SIG-M5 treated with dmso at 0.1 percent for 504 hours (cell line): ENCODE measurements around the gene KCNB1.
"Not testable (repeated sequence)": the region's sequence is repeated elsewhere in the genome, so short reads cannot be mapped to it uniquely, and the experiment has no call there.

ENCODE experiments used
- DNase-seq: peaks from one replicate; lab custom pipeline; 2025; ENCODE audit not compliant: unreplicated experiment; lab: John Stamatoyannopoulos, UW

KCNB1 gene

GRCh38 chr20:49412254-49412653 is 70.2 kb downstream of the KCNB1 start:
- DNase-seq: no peak

GRCh38 chr20:49411221-49411925 is 71.1 kb downstream of the KCNB1 start:
- no peak for DNase-seq

DNA sequence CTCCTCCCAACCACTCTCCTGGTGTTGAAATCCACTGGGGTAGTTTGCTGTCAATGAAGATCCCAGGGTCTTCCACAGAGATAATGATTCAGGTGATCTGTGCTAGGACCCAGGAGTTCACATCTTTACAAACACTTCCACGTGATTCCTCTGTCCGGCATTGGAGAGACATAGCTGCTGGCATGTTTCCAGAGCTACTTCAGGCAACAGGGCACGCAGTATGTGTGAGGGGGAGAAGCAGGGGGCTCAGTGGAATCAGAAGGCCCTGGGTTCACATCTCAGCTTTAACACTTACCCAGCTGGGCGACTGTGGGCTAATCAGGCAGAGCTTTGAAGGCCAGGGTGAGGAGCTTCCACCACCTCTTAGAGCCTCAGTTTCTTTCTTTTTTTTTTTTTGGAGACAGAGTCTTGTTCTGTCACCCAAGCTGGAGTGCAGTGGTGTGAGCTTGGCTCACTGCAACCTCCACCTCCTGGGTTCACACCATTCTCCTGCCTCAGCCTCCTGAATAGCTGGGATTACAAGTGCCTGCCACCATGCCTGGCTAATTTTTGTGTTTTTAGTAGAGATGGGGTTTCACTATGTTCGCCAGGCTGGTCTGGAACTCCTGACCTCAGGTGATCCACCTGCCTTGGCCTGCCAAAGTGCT is 72.4 kb downstream of the KCNB1 start:
- not testable (repeated sequence) for DNase-seq

- no peak for DNase-seq
Measured at GRCh38 chr20:49409302-49409974, 73.0 kb downstream of the KCNB1 start.

DNA sequence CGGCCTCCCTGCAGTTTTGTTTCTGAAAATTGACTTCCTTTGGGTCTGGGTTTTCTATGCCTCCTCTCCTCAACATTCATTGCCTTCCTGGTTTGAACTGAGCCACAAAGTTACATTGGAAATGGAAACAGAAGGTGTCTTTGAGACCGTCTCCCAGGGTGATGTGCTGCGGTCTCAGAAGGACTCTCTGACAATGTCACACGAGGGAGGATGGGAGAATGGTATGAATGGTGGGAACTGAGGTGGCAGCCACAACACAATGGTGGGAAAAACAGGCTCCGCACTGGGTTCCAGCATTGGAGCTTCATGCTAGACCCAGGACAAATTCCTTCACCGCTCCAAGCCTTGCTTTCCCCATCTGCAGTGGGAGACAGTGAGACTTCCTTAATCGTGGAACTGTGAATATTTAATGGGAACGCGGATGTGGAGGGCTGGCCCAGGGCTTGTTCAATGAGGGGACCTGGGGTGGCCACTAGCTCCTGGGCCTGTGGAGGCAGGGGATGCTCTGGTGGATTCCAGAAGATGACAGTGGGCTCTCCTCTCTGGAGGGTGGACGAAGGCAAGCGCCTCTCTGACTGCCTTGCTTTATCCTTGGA is 73.9 kb downstream of the KCNB1 start:
- no peak for DNase-seq

DNA sequence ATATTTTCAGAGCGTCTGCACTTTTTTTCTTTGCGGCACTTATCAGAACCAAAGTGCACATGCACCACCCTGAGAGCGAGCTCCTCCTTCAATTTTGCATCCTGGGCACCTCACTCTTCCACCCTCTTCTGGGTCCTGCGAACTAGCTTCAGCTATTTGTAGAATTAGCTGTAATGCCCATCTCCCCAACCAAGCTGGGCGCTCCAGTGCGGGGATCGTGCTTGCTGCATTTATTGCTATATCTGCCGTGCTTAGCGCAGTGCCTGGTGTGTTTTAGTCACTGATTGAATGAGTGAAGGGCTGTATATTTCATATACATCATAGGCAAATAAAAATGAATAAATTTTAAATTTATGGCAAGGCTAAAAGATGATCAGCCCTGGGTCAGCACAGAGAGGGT is 75.8 kb downstream of the KCNB1 start:
- no peak for DNase-seq

GRCh38 chr20:49405696-49406095 is 76.8 kb downstream of the KCNB1 start:
- DNase-seq: no peak

GRCh38 chr20:49405062-49405683 is 77.3 kb downstream of the KCNB1 start:
- no peak for DNase-seq

- no peak for DNase-seq
Measured at GRCh38 chr20:49404461-49404860, 78.0 kb downstream of the KCNB1 start.

DNA sequence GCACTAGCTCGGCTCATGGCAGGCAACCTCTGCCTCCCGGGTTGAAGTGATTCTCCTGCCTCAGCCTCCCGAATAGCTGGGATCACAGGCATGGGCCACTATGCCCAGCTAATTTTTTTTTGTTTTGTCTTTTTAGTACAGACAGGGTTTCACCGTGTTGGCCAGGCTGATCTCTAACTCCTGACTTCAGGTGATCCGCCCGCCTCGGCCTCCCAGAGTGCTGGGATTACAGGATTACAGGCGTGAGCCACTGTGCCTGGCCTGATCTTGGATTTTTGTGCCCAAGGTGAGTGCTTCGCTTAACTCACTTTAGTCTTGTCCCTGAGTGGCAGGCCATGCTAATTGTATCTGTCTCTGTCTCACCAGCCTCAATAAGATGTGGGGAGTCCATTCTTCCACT is 78.6 kb downstream of the KCNB1 start:
- DNase-seq: no peak

GRCh38 chr20:49403012-49403411 is 79.5 kb downstream of the KCNB1 start:
- DNase-seq: no peak

DNA sequence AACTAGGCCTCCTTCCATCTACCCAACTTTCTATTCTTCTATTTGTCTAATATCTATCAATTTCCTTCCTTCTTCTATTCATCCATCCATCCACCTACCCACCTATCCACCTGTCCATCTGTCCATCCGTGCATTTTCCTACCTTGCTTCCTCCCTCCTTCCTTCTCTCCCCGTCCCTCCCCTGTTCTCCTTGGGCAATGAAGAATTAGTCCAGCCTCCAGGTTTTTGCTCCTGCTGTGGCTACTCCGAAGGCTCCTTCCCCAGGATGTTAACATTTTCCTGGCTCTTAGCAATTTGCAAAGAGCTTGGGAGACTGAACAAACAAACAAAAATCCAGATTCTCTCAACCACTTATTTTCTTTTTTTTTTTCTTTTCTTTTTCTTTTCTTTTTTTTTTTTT is 81.6 kb downstream of the KCNB1 start:
- DNase-seq: no peak

GRCh38 chr20:49400410-49400809 is 82.1 kb downstream of the KCNB1 start:
- DNase-seq: no peak

DNA sequence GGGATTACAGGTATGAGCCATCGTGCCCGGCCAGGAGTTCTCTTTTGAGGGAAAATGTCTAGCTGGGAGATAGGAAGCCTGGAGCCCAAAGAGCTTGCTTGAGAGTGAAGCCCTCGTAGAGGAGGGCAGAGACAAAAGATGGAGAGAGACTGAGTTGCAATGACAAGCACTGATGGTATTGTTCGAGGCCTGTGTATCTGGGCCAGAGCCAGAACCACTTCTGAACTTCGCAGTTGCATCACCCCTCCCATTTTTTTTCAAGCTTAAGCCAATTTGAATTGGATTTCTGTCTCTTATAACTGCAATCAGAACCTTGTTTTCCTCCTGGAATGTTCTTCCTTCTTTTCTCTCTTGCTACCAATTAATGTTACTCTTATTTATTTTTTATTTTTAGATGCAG is 83.1 kb downstream of the KCNB1 start:
- DNase-seq: no peak

GRCh38 chr20:49398401-49399144 is 83.9 kb downstream of the KCNB1 start:
- DNase-seq: no peak

- no peak for DNase-seq
Measured at GRCh38 chr20:49397525-49397924, 84.9 kb downstream of the KCNB1 start.

GRCh38 chr20:49396230-49396629 is 86.2 kb downstream of the KCNB1 start:
- DNase-seq: no peak

DNA sequence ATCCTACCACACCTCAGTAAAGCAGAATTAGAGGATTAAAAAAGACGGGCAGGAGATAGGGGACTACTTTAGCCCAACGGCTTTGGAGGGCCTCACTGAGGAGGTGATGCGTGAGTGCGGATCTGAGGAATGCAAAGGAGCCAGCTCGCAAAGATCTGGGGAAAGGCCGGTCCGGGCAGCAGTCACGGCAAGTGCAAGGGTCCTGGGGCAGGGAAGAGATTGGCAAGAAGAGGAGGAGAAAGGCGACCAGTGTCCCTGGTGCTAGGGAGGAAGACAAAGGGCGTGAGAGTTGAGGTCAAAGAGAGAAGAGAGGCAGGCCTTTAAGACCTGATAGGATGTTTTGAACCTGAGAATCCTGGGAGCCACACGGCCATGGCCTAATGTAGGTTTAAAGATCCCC is 86.8 kb downstream of the KCNB1 start:
- DNase-seq: no peak

DNA sequence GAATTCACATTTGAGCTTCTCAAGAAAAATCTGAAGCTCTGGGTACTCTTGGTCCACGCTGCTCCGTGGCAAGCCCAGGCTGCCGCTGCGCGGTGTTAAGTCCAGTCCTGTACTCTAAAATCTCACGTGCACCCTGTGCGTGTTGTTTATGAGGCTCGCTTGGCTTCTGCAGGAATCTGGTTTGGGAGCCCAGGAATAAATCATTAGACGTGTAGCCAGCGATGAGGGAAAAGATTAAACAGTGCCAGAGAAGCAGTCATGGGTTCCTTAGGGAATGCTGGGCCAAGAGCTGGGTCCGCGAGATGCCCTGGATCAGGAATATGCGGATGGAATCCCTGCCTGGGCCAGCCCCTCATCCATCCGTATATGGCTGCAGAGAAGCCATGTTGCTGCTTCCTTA is 87.3 kb downstream of the KCNB1 start:
- DNase-seq: no peak

DNA sequence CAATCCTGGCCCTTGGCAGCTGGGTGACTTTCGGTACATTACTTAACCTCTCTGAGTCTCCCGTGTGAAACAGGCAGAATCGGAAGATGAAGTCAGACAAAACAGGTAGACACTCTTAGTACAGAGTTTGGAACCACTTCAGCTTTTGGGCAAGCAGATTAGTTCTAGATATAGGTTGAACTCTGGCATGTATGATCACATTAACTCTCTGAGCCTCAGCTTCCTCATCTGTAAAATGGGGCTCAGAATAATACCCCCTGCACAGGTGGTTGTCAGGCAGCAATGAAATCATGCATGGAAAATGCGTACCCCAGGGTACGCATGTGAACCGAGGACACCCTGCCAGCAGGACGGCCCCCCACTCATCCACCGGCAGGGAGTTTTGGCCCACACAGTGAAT is 87.7 kb downstream of the KCNB1 start:
- no peak for DNase-seq

DNA sequence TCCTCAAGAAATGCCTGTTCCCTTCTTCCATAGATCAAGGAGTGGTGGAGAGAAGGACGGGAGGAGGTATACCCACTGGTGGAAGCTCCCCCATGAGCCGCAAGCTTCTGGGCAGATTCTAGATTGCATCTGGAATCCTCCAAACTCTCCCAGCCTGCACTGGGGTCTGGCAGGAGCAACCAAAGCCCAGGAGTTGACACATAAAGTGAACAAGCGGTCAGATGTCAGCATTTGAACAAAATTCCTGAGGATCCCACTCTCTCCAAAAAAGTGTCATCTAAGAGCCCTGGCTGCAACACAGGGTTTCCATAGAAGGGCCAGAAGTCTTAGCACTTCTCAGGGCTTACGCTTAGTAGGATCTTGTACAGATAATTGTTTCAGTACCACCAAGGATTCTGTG is 88.2 kb downstream of the KCNB1 start:
- no peak for DNase-seq
